Type B pancreatic cell (in vitro differentiated cells): ENCODE data around the gene DCPS. TPM values are rescaled to one million over a fixed set of nuclear protein-coding genes. Genes with fewer than 3 reads are reported as not detected.
"Not testable (repeated sequence)": the region's sequence is repeated elsewhere in the genome, so short reads cannot be mapped to it uniquely, and the experiment has no call there.

ENCODE experiments used
- DNase-seq: peaks from one replicate; pipeline ENCODE4 v3.0.0; 2021; ENCODE audit warnings: mixed read lengths; ENCODE audit not compliant: unreplicated experiment; ENCODE audit errors: extremely low spot score
- H3K27ac Mint-ChIP-seq: 2 replicates; pipeline ENCODE4 v1.8.0; 2021; ENCODE audit warnings: mild to moderate bottlenecking, mixed read lengths
- H3K27me3 Mint-ChIP-seq: 2 replicates; pipeline ENCODE4 v1.8.0; 2021; ENCODE audit warnings: mixed read lengths
- H3K36me3 Mint-ChIP-seq: 2 replicates; pipeline ENCODE4 v1.8.0; 2021; ENCODE audit warnings: mixed read lengths
- H3K4me1 Mint-ChIP-seq: one replicate; pipeline ENCODE4 v1.8.0; 2021; ENCODE audit warnings: mixed read lengths; ENCODE audit not compliant: unreplicated experiment
- H3K4me3 Mint-ChIP-seq: 2 replicates; pipeline ENCODE4 v1.8.0; 2021; ENCODE audit warnings: mild to moderate bottlenecking, mixed read lengths
- H3K9me3 Mint-ChIP-seq: 2 replicates; pipeline ENCODE4 v1.8.0; 2021; ENCODE audit warnings: mixed read lengths
- CTCF ChIP-seq: fragments of 200-600 bp; sonication (generic); conservative IDR thresholded peaks from 2 replicates; pipeline ENCODE4 v1.5.0; 2021; ENCODE audit warnings: antibody characterized with exemption, mild to moderate bottlenecking
- total RNA-seq: library from RNA; stranded (reverse); gene quantifications from 2 replicates; pipeline ENCODE4 v1.2.1, GENCODE V29; 2021; ENCODE audit warnings: low replicate concordance

DCPS gene
- total RNA-seq, 1 donor from 2014 or later, result 17.6 TPM

GRCh38 chr11:126375726-126376125 is 71.9 kb downstream of the DCPS start:
- no peak for DNase-seq
- no peak for TF ChIP-seq CTCF
- peaks cover 12% of the 10 kb centered on the region for H3K4me1 Mint-ChIP-seq
- H3K9me3 Mint-ChIP-seq, result peaks cover 8% of the 10 kb centered on the region
- H3K4me3 Mint-ChIP-seq, result no peak overlapping the region
- H3K27me3 Mint-ChIP-seq, result no peaks in the 10 kb centered on the region
- peaks cover 12% of the 10 kb centered on the region for H3K36me3 Mint-ChIP-seq
- no peak overlapping the region for H3K27ac Mint-ChIP-seq

- Mint-ChIP-seq H3K9me3 (peaks cover 8% of the 10 kb centered on the region), H3K27ac (no peak overlapping the region), H3K36me3 (peaks cover 7% of the 10 kb centered on the region), H3K4me3 (no peak overlapping the region), H3K27me3 (no peaks in the 10 kb centered on the region), H3K4me1 (peaks cover 12% of the 10 kb centered on the region)
- DNase-seq, result no peak
- no peak for TF ChIP-seq CTCF
Measured at GRCh38 chr11:126378763-126379162, 74.9 kb downstream of the DCPS start.

- Mint-ChIP-seq H3K36me3 (peaks cover 7% of the 10 kb centered on the region), H3K27me3 (no peaks in the 10 kb centered on the region), H3K27ac (no peak overlapping the region), H3K4me3 (no peak overlapping the region), H3K4me1 (peaks cover 18% of the 10 kb centered on the region), H3K9me3 (peaks cover 8% of the 10 kb centered on the region)
- DNase-seq, result no peak
- TF ChIP-seq CTCF, result no peak
Measured at GRCh38 chr11:126380909-126381308, 77.0 kb downstream of the DCPS start.

- DNase-seq, H3K36me3 Mint-ChIP-seq, H3K9me3 Mint-ChIP-seq, H3K27me3 Mint-ChIP-seq, H3K4me3 Mint-ChIP-seq, H3K27ac Mint-ChIP-seq: not testable (repeated sequence)
- H3K4me1 Mint-ChIP-seq, result peaks cover 28% of the 10 kb centered on the region
Measured at GRCh38 chr11:126381960-126382359, 78.1 kb downstream of the DCPS start.

GRCh38 chr11:126382641-126383040 is 78.8 kb downstream of the DCPS start:
- peak overlapping the region; percentile 66 for H3K27ac Mint-ChIP-seq
- H3K9me3 Mint-ChIP-seq, H3K27me3 Mint-ChIP-seq, DNase-seq, H3K36me3 Mint-ChIP-seq: not testable (repeated sequence)
- H3K4me1 Mint-ChIP-seq, result peaks cover 28% of the 10 kb centered on the region
- H3K4me3 Mint-ChIP-seq, result peak overlapping the region; percentile 22

- no peak for TF ChIP-seq CTCF
- H3K9me3 Mint-ChIP-seq, result peaks cover 5% of the 10 kb centered on the region
- H3K4me1 Mint-ChIP-seq, result peaks cover 27% of the 10 kb centered on the region
- no peak overlapping the region for H3K4me3 Mint-ChIP-seq
- H3K36me3 Mint-ChIP-seq, result peaks cover 5% of the 10 kb centered on the region
- no peak for DNase-seq
- no peaks in the 10 kb centered on the region for H3K27me3 Mint-ChIP-seq
- peak overlapping the region; percentile 43 for H3K27ac Mint-ChIP-seq
Measured at GRCh38 chr11:126383339-126384335, 79.8 kb downstream of the DCPS start.
